Pancreas (tissue), 10 donors: ENCODE results near the gene ZNF695. TPM values are rescaled to one million over a fixed set of nuclear protein-coding genes. Genes with fewer than 3 reads are reported as not detected.

Source experiments
- ATAC-seq, 4 donors: fragments of 200-7000 bp; cut with Tn5 transposase; one replicate each; pipeline versions ENCODE4 v1.8.0 to v1.9.1; 2020; ENCODE audit warnings: mild to moderate bottlenecking in 4 of 4, moderate library complexity in 4 of 4
- DNase-seq, 6 donors: peaks; one replicate each; pipeline ENCODE4 v3.0.0-alpha.2; 2020
- FAIRE-seq: peaks from 2 replicates; lab custom pipeline; 2012; peaks lifted over from hg19 to GRCh38; lab: Jason Lieb, UNC
- H3K27ac ChIP-seq, 4 donors: fragments of 200-600 bp; sonication (generic); 1 replicate in 3 of 4; 2 replicates in 1 of 4; pipeline versions ENCODE4 v1.5.0 to v1.8.0; 2020
- H3K27me3 ChIP-seq, 4 donors: fragments of 200-600 bp; one replicate each; pipeline ENCODE4 v1.8.0; 2021
- H3K36me3 ChIP-seq, 3 donors: fragments of 200-600 bp; sonication (generic) in 1 of 3; one replicate each; pipeline versions ENCODE4 v1.5.0 to v1.8.0; 2020 to 2021
- H3K4me1 ChIP-seq, 3 donors: fragments of 200-600 bp; one replicate each; pipeline ENCODE4 v1.8.0; 2021
- H3K4me3 ChIP-seq, 4 donors: fragments of 200-600 bp; sonication (generic) in 2 of 4; one replicate each; pipeline versions ENCODE4 v1.5.0 to v1.8.0; 2020 to 2021
- H3K9me3 ChIP-seq, 4 donors: fragments of 200-600 bp; one replicate each; pipeline ENCODE4 v1.8.0; 2021
- WGBS, 2 donors: extraction: QIAGEN DNeasy Blood & Tissue Kit; methylation state at CpG; one replicate each; pipeline ENCODE4 v1.1.7; 2013; 5-methylcytosine and 5-hydroxymethylcytosine counted together
- intact Hi-C, 3 donors: fragments of 100-400 bp; cut with DNase I; formaldehyde crosslinking; loops; one replicate each; pipeline versions ENCODE4 v1.11.1 to v1.14.2; 2022
- polyA plus RNA-seq, 2 donors: library from polyadenylated mRNA; stranded (reverse); fragments of 200-250 nt; gene quantifications; one replicate each; pipeline ENCODE4 v1.2.3, GENCODE V29; 2013
- total RNA-seq, 6 donors: library from RNA; stranded (reverse); fragmentation: NEBNext Ultra II Directional in 4 of 6; extraction: Animal tissue kit (Norgen Biotek cat#: 25700) in 4 of 6; gene quantifications; one replicate each; pipeline versions ENCODE4 v1.2.1 to v1.2.4, GENCODE V29; 2021 to 2023
- TF ChIP-seq, protein P1 (sequence below), 4 donors: fragments of 200-600 bp; sonication (generic) in 3 of 4; IDR thresholded peaks; one replicate each; pipeline versions ENCODE4 v1.5.0 to v1.8.0; 2021; ENCODE audit warnings: antibody characterized with exemption in 4 of 4
- donor health status: healthy with polysubstance abuse.
- donor health status: DM: no; HTN: no; CAD: no; lungs with moderate emphysema.
- donor health status: DM: no; HTN: no; CAD: no.
- donor health status: control.
- donor health status: control.
- donor health status: Bipolar disorder and iron deficiency.
- donor health status: DM: yes; HTN: yes; CAD: no.
- donor health status: DM: no; HTN: no; CAD: no.
- donor health status: DM: no; HTN: no; CAD: no.
- donor health status: DM: yes; HTN: yes; CAD: no.

The ZNF695 gene
- total and polyA plus RNA-seq, 8 donors = 0.06 to 0.62 (median 0.06) TPM; not detected in 5

DNA sequence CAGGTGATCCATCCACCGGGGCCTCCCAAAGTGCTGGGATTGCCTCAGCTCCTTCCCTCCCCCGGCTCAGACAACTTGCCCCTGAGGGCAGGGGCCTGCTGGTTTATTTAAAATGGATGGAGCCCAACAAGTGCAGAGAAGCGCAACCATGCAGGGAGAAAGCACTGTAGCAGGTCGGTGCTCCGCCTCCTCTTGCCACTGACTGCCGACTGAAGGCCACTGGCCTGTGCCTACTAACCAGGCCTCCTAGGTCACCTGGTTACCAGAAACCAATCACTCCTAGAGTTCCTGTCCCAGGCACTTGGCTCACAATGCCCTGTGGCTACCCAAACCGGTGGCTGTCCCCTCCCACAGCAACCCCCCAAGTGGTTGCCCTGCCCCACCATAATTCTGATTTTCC is 35.9 kb downstream of the ZNF695 start:
- intact Hi-C loops = no loop called here
- TF ChIP-seq, protein P1, sequence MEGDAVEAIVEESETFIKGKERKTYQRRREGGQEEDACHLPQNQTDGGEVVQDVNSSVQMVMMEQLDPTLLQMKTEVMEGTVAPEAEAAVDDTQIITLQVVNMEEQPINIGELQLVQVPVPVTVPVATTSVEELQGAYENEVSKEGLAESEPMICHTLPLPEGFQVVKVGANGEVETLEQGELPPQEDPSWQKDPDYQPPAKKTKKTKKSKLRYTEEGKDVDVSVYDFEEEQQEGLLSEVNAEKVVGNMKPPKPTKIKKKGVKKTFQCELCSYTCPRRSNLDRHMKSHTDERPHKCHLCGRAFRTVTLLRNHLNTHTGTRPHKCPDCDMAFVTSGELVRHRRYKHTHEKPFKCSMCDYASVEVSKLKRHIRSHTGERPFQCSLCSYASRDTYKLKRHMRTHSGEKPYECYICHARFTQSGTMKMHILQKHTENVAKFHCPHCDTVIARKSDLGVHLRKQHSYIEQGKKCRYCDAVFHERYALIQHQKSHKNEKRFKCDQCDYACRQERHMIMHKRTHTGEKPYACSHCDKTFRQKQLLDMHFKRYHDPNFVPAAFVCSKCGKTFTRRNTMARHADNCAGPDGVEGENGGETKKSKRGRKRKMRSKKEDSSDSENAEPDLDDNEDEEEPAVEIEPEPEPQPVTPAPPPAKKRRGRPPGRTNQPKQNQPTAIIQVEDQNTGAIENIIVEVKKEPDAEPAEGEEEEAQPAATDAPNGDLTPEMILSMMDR (IDR thresholded peaks at IDR 0.05) = no peak
- ATAC-seq (no peak), FAIRE-seq (no peak), DNase-seq (no peak)
- Histone ChIP-seq H3K27ac (no peak overlapping the region), H3K36me3 (no peaks in the 10 kb centered on the region), H3K9me3 (no peaks in the 10 kb centered on the region), H3K4me1 (no peaks in the 10 kb centered on the region), H3K4me3 (no peak overlapping the region), H3K27me3 (no peaks in the 10 kb centered on the region)
- WGBS, 2 donors = 95 to 96% methylated on average over 7 of the region's 7 CpGs

DNA sequence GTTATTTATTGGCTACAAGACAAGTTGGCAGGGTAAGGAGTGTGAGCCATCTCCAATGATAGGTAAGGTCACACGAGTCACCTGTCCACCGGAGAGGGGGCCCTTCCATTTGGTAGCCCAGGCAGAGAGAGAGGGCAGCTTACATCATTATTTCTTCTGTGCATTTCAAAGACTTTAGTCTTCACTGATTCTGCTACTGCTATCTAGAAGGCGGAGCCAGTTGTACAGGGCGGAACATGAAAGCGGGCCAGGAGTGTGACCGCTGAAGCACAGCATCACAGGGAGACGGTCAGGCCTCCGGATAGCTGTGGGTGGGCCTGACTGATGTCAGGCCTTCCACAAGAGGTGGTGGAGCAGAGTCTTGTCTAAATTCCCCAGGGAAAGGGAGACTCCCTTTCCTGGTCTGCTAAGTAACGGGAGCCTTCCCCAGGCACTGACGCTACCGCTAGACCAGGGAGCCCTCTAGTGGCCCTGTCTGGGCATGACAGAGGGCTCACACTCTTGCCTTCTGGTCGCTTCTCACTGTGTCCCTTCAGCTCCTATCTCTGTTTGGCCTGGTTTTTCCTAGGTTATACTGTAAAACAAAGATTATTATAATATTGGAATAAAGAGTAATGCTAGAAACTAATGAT is 36.7 kb downstream of the ZNF695 start:
- FAIRE-seq (no peak), DNase-seq (peak in 4 of 6 donors; percentile 26 to 80 (median 50)), ATAC-seq (no peak)
- H3K27ac ChIP-seq = no peak overlapping the region
- H3K36me3 ChIP-seq = no peaks in the 10 kb centered on the region
- H3K4me3 ChIP-seq = peak overlapping the region in 1 of 4 donors; percentile 14
- H3K27me3 ChIP-seq = no peaks in the 10 kb centered on the region
- TF ChIP-seq, protein P1 (IDR thresholded peaks at IDR 0.05) = peak; percentile 36 to 64 (median 50)
- no peaks in the 10 kb centered on the region for H3K4me1 ChIP-seq
- no peaks in the 10 kb centered on the region for H3K9me3 ChIP-seq
- WGBS, 2 donors = 85 to 86% methylated on average over 12 of the region's 12 CpGs
- intact Hi-C loops = no loop called here

DNA sequence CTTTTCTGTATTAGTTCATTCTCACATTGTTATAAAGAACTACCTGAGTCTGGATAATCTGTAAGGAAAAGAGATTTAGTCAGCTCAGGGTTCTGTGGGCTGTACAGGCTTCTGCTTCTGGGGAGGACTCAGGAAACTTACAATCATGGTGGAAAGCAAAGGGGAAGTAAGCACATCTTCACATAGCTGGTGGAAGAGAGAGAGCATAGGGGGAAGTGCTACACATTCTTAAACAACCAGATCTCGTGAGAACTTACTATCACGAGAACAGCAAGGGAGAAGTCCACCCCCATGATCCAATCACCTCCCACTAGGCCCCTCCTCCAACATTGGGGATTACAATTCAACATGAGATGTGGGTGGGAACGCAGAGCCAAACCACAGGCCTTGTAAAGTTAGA is 38.2 kb downstream of the ZNF695 start:
- TF ChIP-seq, protein P1 (IDR thresholded peaks at IDR 0.05) = no peak
- Histone ChIP-seq H3K27ac (no peak overlapping the region), H3K27me3 (no peaks in the 10 kb centered on the region), H3K4me1 (no peaks in the 10 kb centered on the region), H3K36me3 (no peaks in the 10 kb centered on the region), H3K9me3 (no peaks in the 10 kb centered on the region), H3K4me3 (no peak overlapping the region)
- DNase-seq (no peak), FAIRE-seq (no peak), ATAC-seq (no peak)
- intact Hi-C loops = no loop called here
- 84 to 93% methylated on average over 3 of the region's 3 CpGs for WGBS, 2 donors

DNA sequence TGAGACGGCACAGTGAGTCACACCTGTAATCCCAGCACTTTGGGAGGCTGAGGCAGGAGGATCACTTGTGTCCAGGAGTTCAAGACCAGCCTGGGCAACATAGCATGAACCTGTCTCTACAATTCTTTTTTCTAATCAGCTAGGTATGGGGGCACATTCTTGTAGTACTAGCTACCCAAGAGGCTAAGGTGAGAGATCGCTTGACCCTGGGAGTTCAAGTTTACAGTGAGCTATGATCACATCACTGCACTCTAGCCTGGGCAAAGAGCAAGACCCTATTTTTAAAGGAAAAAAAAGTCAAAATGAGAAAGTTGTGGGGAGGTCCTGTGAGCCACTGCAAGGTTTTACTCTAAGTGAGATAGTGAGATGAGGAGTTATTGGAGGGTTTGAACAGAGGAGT is 41.4 kb downstream of the ZNF695 start:
- Histone ChIP-seq H3K4me3 (no peak overlapping the region), H3K27me3 (no peaks in the 10 kb centered on the region), H3K9me3 (no peaks in the 10 kb centered on the region), H3K4me1 (no peaks in the 10 kb centered on the region), H3K36me3 (no peaks in the 10 kb centered on the region), H3K27ac (no peak overlapping the region)
- TF ChIP-seq, protein P1 (IDR thresholded peaks at IDR 0.05) = no peak
- no peak for ATAC-seq
- no peak for DNase-seq
- intact Hi-C loops = no loop called here
- no peak for FAIRE-seq
- WGBS, 2 donors = 91 to 98% methylated on average over 2 of the region's 2 CpGs

DNA sequence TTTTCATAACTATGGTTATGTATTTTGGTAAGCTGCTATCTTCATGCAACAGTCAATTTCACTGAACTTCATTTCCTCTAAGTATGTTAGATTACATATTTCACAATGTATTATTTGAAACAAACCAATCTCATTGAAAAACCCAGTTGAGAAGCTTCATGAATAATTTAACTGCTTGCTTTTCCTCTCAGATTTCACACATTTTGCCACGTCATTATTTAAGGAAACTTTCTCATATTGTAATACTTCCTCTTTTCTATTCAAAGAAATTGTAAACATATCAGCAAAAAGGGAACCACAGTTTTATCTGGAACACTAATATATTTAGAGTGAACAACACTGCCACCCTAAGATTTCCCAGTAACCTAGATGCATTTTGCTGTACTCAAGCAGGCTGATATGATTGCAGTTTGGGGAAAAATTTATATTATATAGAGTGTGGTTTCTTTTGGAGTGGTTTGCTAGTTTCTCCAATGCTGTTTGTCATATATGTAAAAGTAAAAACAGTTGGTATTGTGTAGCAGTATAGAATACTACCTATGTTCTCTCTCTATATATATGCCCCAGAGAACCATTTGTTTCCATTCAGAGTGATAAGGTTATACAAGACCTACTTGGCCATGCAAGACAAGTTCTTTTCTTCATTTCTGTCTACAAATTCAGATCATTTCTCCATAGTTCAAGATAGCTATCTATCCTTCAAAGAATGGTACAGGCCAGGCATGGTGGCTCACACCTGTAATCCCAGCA is 47.7 kb downstream of the ZNF695 start:
- H3K4me1 ChIP-seq = no peaks in the 10 kb centered on the region
- H3K9me3 ChIP-seq = no peaks in the 10 kb centered on the region
- intact Hi-C loops = no loop called here
- TF ChIP-seq, protein P1 (IDR thresholded peaks at IDR 0.05) = no peak
- no peaks in the 10 kb centered on the region for H3K36me3 ChIP-seq
- ATAC-seq (peak in 2 of 4 donors; percentile 58 to 65), DNase-seq (no peak), FAIRE-seq (no peak)
- WGBS, 2 donors = 32 to 40% methylated on average over 1 of the region's 1 CpG
- H3K4me3 ChIP-seq = no peak overlapping the region
- no peak overlapping the region for H3K27ac ChIP-seq
- H3K27me3 ChIP-seq = no peaks in the 10 kb centered on the region
